K562 (cell line): Measurements from ENCODE around the gene R3HDM1. TPM values are rescaled to one million over a fixed set of nuclear protein-coding genes. Genes with fewer than 3 reads are reported as not detected.
A peak's percentile ranks its signal among the peaks of the same experiment; 100 is the strongest.
"Not testable (repeated sequence)": the region's sequence is repeated elsewhere in the genome, so short reads cannot be mapped to it uniquely, and the experiment has no call there.

Experiments used
- ATAC-seq: fragments of 200-7000 bp; cut with Tn5 transposase; 3 replicates; pipeline ENCODE4 v1.9.1; 2020; ENCODE audit warnings: moderate library complexity
- BruUV-seq: library from RNA; stranded (reverse); fragments of 400-500 nt; replicated peaks from 2 replicates; lab custom pipeline; 2021; lab: Mats Ljungman, UMichigan
- CTCF ChIA-PET: fragments of 300-600 bp; formaldehyde crosslinking; extraction: SDS; loops from one replicate; lab custom pipeline; 2021; ENCODE audit warnings: low intra/inter-chr PET ratio; lab: Yijun Ruan, JAX
- POLR2A ChIA-PET: fragments of 300-600, 350-650 bp; sonication (Branson Sonifier 250); formaldehyde crosslinking; extraction: SDS; loops from one replicate; lab custom pipeline; 2021; ENCODE audit warnings: antibody characterized with exemption, inconsistent platforms; lab: Yijun Ruan, JAX
- DNase-seq, 4 experiments: peaks; one replicate each; pipeline versions ENCODE4 v3.0.0 to v3.0.0-alpha.2; 2011 to 2018; ENCODE audit warnings: low spot score in 3 of 4, mixed read lengths in 3 of 4; ENCODE audit errors: extremely low read depth in 1 of 4
- FAIRE-seq: peaks from 2 replicates; lab custom pipeline; 2011; peaks lifted over from hg19 to GRCh38; lab: Jason Lieb, UNC
- H2AFZ ChIP-seq: 2 replicates; pipeline ENCODE4 v1.6.0; 2011; ENCODE audit warnings: low read depth, low read length, control low read depth, inconsistent platforms
- H3K27ac ChIP-seq: fragments of 200-600 bp; 3 replicates; pipeline ENCODE4 v1.8.0; 2011; ENCODE audit warnings: low read depth, mild to moderate bottlenecking, control low read depth, inconsistent platforms, low read length, moderate library complexity, mixed read lengths; ENCODE audit errors: extremely low read depth
- H3K27me3 ChIP-seq, 2 experiments: fragments of 300-600 bp in 1 of 2; 2 replicates in 1 of 2; 3 replicates in 1 of 2; pipeline versions ENCODE4 v1.6.0 to v1.8.0; 2011; ENCODE audit warnings: inconsistent platforms in 2 of 2, low read length in 2 of 2, mild to moderate bottlenecking in 1 of 2, mixed read lengths in 1 of 2, moderate library complexity in 1 of 2; ENCODE audit not compliant: control insufficient read depth in 2 of 2, insufficient read depth in 2 of 2
- H3K36me3 ChIP-seq: fragments of 300-600 bp; 3 replicates; pipeline ENCODE4 v1.8.0; 2011; ENCODE audit warnings: mild to moderate bottlenecking, low read length, inconsistent platforms; ENCODE audit not compliant: control insufficient read depth, insufficient read depth
- H3K4me1 ChIP-seq, 2 experiments: fragments of 200-600 bp in 1 of 2; replicated peaks in 1 of 2; 2 replicates in 1 of 2; 3 replicates in 1 of 2; pipeline versions ENCODE4 v1.5.1 to v1.8.0; 2011; ENCODE audit warnings: inconsistent platforms in 2 of 2, low read length in 2 of 2, mild to moderate bottlenecking in 1 of 2, mixed read lengths in 1 of 2, moderate library complexity in 1 of 2; ENCODE audit not compliant: control insufficient read depth in 2 of 2, insufficient read depth in 2 of 2
- H3K4me2 ChIP-seq: 2 replicates; pipeline ENCODE4 v1.6.1; 2011; ENCODE audit warnings: low read length, control low read depth, inconsistent platforms, mixed read lengths; ENCODE audit not compliant: insufficient read depth
- H3K4me3 ChIP-seq: fragments of 200-600 bp; sonication (generic), shearing (Covaris generic); 2 replicates; pipeline ENCODE4 v1.5.1; 2016; ENCODE audit warnings: control low read depth, inconsistent platforms
- H3K79me2 ChIP-seq: fragments of 200-600 bp; 3 replicates; pipeline ENCODE4 v1.8.0; 2011; ENCODE audit warnings: low read length, inconsistent platforms; ENCODE audit not compliant: control insufficient read depth, insufficient read depth
- H3K9ac ChIP-seq, 2 experiments: 2 replicates each; pipeline versions ENCODE4 v1.6.0 to v1.6.1; 2011; ENCODE audit warnings: low read depth in 2 of 2, low read length in 2 of 2, control low read depth in 1 of 2, inconsistent platforms in 1 of 2, mild to moderate bottlenecking in 1 of 2, mixed read lengths in 1 of 2; ENCODE audit not compliant: insufficient read depth in 1 of 2
- H3K9me1 ChIP-seq: one replicate; pipeline ENCODE4 v1.6.0; 2011; ENCODE audit warnings: inconsistent platforms, mild to moderate bottlenecking, low read length, moderate library complexity; ENCODE audit not compliant: control insufficient read depth, insufficient read depth
- H3K9me3 ChIP-seq: replicated peaks from 2 replicates; pipeline ENCODE4 v1.5.1; 2011; ENCODE audit warnings: low read depth, low read length, inconsistent platforms; ENCODE audit not compliant: control insufficient read depth, insufficient read depth
- H4K20me1 ChIP-seq: replicated peaks from 2 replicates; pipeline ENCODE4 v1.6.1; 2011; ENCODE audit warnings: low read length, inconsistent platforms, mixed read lengths; ENCODE audit not compliant: control insufficient read depth, insufficient read depth
- WGBS: fragments of 100-300 bp; shearing (Covaris generic); methylation state at CpG from one replicate; pipeline ENCODE4 v1.1.6; 2016; ENCODE audit warnings: low coverage, mixed read lengths; ENCODE audit not compliant: insufficient coverage; ENCODE audit errors: missing lambda C conversion rate; 5-methylcytosine and 5-hydroxymethylcytosine counted together
- in situ Hi-C: fragments of 300-500 bp; cut with MboI; formaldehyde crosslinking; loops from 4 replicates; pipeline ENCODE4 v1.15.0; 2018; ENCODE audit warnings: inconsistent platforms, mixed read lengths
- intact Hi-C: fragments of 100-400 bp; cut with micrococcal nuclease; formaldehyde crosslinking; loops from 2 replicates; pipeline ENCODE4 v1.14.2; 2022
- polyA plus RNA-seq, 8 experiments: library from polyadenylated mRNA; depleted of rRNA in 4 of 8; stranded (reverse) in 5 of 8; unstranded in 3 of 8; fragments of >200 nt; fragmentation: Nextera tagmentation in 2 of 8; fragmentation: Illumina TruSeq in 1 of 8; extraction: Ambion mirVana in 2 of 8; extraction: Trizol in 1 of 8; gene quantifications; 2 replicates each; pipeline versions ENCODE4 v1.2.1 to v1.2.3, GENCODE V29; 2011 to 2014; ENCODE audit warnings: inconsistent platforms in 1 of 8, missing spikeins in 1 of 8
- total RNA-seq, 7 experiments: library from RNA; depleted of rRNA in 6 of 7; stranded (reverse); fragments of >200 nt in 6 of 7; fragmentation: Illumina TruSeq in 2 of 7; extraction: Trizol in 2 of 7; gene quantifications; 2 replicates each; pipeline versions ENCODE4 v1.2.1 to v1.2.3, GENCODE V29; 2011 to 2021; ENCODE audit warnings: low replicate concordance in 1 of 7
- TF ChIP-seq, protein P1 (sequence below): sonication (generic); formaldehyde crosslinking; IDR thresholded peaks from 2 replicates; pipeline ENCODE4 v1.8.1; 2023; ENCODE audit warnings: mild to moderate bottlenecking, missing genetic modification reagents

R3HDM1 gene
- total and polyA plus RNA-seq, 9 of the 15 experiments (the other 6 are each of a cell fraction or from before 2014, with no cell fraction given): 12.4 to 89.4 (median 31.0) TPM

DNA sequence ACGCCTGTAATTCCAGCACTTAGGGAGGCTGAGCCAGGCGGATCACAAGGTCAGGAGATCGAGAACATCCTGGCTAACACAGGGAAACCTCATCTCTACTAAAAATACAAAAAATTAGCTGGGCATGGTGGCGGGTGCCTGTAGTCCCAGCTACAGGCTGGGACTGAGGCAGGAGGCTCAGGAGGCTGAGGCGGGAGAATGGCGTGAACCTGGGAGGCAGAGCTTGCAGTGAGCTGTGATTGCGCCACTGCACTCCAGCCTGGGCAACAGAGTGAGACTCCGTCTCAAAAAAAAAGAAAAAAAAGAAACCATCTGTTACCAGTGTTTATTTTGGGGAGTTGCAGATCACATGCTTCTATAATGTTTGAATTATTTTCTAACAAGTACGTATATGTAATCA is 183.8 kb downstream of the R3HDM1 start:
- H3K9me1 ChIP-seq, DNase-seq, intact Hi-C loops, H3K27me3 ChIP-seq, H3K79me2 ChIP-seq, H4K20me1 ChIP-seq, CTCF ChIA-PET, H3K4me3 ChIP-seq, BruUV-seq, H3K9ac ChIP-seq, H3K4me1 ChIP-seq, H2AFZ ChIP-seq, H3K9me3 ChIP-seq, ATAC-seq, H3K27ac ChIP-seq, H3K4me2 ChIP-seq, FAIRE-seq: not testable (repeated sequence)
- in situ Hi-C loops: loop anchor here (10.0 kb wide), 1 partner anchor 700 kb away; no protein-coding TSS in a partner anchor
- TF ChIP-seq, protein P1, sequence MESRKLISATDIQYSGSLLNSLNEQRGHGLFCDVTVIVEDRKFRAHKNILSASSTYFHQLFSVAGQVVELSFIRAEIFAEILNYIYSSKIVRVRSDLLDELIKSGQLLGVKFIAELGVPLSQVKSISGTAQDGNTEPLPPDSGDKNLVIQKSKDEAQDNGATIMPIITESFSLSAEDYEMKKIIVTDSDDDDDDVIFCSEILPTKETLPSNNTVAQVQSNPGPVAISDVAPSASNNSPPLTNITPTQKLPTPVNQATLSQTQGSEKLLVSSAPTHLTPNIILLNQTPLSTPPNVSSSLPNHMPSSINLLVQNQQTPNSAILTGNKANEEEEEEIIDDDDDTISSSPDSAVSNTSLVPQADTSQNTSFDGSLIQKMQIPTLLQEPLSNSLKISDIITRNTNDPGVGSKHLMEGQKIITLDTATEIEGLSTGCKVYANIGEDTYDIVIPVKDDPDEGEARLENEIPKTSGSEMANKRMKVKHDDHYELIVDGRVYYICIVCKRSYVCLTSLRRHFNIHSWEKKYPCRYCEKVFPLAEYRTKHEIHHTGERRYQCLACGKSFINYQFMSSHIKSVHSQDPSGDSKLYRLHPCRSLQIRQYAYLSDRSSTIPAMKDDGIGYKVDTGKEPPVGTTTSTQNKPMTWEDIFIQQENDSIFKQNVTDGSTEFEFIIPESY: 0 out of 2 replicates have a peak, but pooled peaks have one; percentile 14
- 94% methylated on average over 9 of the region's 9 CpGs for WGBS
- POLR2A ChIA-PET: interaction anchor here (0.5 to 2.0 kb wide), 2 partner anchors 13 to 339 kb away, joined by 3 to 5 read pairs; no protein-coding TSS in a partner anchor
- H3K36me3 ChIP-seq: peaks cover 47% of the 10 kb centered on the region; the same call in 2 of the 3 replicates
